Skin of body (tissue), 2 donors: Measurements from ENCODE around the gene SPATA32. TPM values are rescaled to one million over a fixed set of nuclear protein-coding genes. Genes with fewer than 3 reads are reported as not detected.

Experiments
- DNase-seq: peaks from one replicate; lab custom pipeline; 2025; lab: John Stamatoyannopoulos, UW
- total RNA-seq: library from RNA; depleted of rRNA; stranded (reverse); fragments of >200 nt; gene quantifications from one replicate; pipeline ENCODE4 v1.2.3, GENCODE V29; 2014

The SPATA32 gene
- total RNA-seq, 1 donor from 2014 or later, result not detected

- no peak for DNase-seq
Measured at GRCh38 chr17:45293413-45294211, 31.7 kb upstream of the SPATA32 start.

- DNase-seq, result no peak
Measured at GRCh38 chr17:45292696-45293412, 31.0 kb upstream of the SPATA32 start.

GRCh38 chr17:45291171-45291805 is 29.4 kb upstream of the SPATA32 start:
- no peak for DNase-seq

- DNase-seq, result no peak
Measured at GRCh38 chr17:45290269-45290765, 28.4 kb upstream of the SPATA32 start.

GRCh38 chr17:45289301-45290268 is 27.7 kb upstream of the SPATA32 start:
- DNase-seq, result no peak

- no peak for DNase-seq
Measured at GRCh38 chr17:45288825-45289224, 26.9 kb upstream of the SPATA32 start.

GRCh38 chr17:45287526-45288500 is 25.9 kb upstream of the SPATA32 start:
- no peak for DNase-seq

- no peak for DNase-seq
Measured at GRCh38 chr17:45286286-45286685, 24.4 kb upstream of the SPATA32 start.

- no peak for DNase-seq
Measured at GRCh38 chr17:45284176-45285140, 22.6 kb upstream of the SPATA32 start.

- DNase-seq, result no peak
Measured at GRCh38 chr17:45283711-45284110, 21.8 kb upstream of the SPATA32 start.

- DNase-seq, result no peak
Measured at GRCh38 chr17:45282683-45283644, 21.1 kb upstream of the SPATA32 start.

- no peak for DNase-seq
Measured at GRCh38 chr17:45279898-45280297, 18.0 kb upstream of the SPATA32 start.

GRCh38 chr17:45277992-45278391 is 16.1 kb upstream of the SPATA32 start:
- peak; percentile 15 for DNase-seq

GRCh38 chr17:45277216-45277849 is 15.4 kb upstream of the SPATA32 start:
- DNase-seq, result peak; percentile 54

GRCh38 chr17:45276031-45276430 is 14.1 kb upstream of the SPATA32 start:
- DNase-seq, result no peak

GRCh38 chr17:45274033-45274432 is 12.1 kb upstream of the SPATA32 start:
- no peak for DNase-seq

- DNase-seq, result no peak
Measured at GRCh38 chr17:45273551-45273957, 11.7 kb upstream of the SPATA32 start.
